NCI-H2196 treated with DMSO at 0.1 percent for 48 hours (cell line): ENCODE results near the gene ZFYVE28.

Experiments
- DNase-seq: peaks from one replicate; lab custom pipeline; 2025; ENCODE audit not compliant: unreplicated experiment; lab: John Stamatoyannopoulos, UW

The ZFYVE28 gene

GRCh38 chr4:2252530-2253091 lies 165.8 kb downstream of the ZFYVE28 start:
- DNase-seq, result no peak

GRCh38 chr4:2251795-2252529 lies 166.5 kb downstream of the ZFYVE28 start:
- DNase-seq, result no peak

GRCh38 chr4:2251073-2251794 lies 167.2 kb downstream of the ZFYVE28 start:
- DNase-seq, result no peak

- no peak for DNase-seq
Measured at GRCh38 chr4:2250357-2251072, 167.9 kb downstream of the ZFYVE28 start.

DNA sequence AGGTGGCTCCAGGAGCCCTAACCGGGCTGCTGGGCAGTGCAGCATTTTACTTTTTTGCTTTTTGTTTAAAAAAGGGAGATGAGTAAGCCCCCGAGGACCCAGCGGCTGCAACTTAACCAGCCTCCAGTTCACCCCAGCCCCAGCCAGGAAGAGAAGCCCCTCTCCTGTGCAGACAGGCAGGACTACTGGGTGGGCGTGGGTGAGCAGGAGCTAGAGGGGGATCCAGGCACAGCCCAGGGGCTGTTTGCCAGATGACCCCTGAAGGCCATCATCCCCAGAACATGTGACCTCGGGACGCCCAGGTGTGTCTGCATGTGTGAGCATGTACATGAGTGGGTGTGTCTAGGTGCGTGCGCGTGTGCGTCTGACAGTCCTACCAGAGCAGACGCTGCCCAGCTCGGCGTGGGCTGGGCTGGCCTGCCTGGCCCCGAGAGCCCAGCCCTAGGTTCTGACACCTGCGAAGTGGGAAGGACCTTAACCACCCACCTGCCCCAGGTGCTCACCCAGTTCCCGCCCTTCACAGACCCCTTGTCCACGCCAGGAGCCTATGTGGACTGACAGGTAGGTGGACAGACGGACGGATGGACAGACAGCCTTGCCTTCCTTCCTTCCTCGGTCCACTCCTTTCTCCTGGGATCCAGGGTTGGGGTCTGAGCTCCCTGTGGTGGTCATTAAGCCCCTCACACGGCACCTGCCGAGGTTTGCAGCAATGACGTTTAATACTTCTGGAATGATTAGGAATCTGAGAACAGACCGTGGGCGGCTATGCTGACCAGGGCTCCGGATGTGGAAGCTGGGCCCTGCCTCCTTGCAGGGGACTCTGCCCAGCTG lies 168.7 kb downstream of the ZFYVE28 start:
- no peak for DNase-seq

DNA sequence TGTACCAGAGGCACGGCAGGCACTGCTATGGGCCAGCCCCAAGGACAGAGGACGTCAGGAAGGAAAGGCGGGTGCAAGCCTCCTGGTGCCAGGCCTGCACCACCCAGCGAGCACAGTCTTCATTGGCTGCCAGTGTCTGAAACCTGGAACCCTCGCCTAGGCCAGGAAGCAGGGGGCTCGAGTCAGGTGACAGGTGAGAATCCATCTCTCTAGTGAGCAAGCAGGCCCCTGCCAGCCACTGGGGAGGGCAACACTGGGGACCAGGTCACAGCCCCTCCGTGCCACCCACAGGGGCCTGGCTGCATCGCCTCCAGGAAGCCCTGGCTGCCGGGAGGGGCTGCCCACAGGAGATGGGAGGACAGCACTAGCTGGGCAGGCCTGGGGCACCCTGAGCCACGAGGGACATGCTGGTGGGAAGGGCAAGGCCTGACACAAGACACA lies 169.6 kb downstream of the ZFYVE28 start:
- DNase-seq, result no peak

DNA sequence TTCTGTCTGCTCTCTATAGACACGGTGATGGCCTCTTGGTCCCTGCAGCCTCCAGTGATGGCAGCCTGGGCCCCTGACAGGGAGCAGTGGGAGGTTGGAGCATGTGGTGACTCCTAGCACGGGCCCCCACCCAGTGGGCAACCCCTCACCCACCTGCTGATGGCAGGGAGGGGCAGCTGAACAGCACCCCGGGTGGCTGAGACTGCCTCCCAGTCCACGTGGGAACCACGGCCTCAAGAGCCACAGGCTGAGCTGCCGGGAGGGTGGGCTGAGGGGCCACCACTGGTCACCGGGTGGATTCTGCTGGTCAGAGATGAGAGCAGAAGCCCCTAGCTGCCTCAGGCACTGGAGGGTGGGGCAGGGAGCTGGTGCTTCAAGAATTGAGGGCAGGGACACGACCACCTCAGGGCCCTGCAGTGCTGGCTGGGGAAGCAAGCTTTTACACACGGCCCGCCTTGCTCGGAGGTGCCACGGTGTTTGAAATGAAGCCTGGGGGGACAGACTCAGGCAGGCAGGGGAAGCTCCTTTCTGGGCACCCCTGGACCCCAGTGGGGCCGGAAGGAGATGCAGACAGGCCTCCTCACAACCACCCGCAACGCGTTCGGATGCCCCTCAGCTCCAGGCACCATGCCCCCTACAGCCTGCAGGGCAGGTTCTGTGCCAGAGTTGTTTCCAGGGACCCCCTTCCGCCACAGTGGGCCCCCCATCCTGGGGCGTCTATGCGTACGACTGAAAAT lies 170.2 kb downstream of the ZFYVE28 start:
- DNase-seq, result no peak

GRCh38 chr4:2247128-2248043 lies 171.1 kb downstream of the ZFYVE28 start:
- no peak for DNase-seq

GRCh38 chr4:2246384-2247127 lies 171.9 kb downstream of the ZFYVE28 start:
- DNase-seq, result no peak

- DNase-seq, result no peak
Measured at GRCh38 chr4:2245787-2246275, 172.6 kb downstream of the ZFYVE28 start.

GRCh38 chr4:2245057-2245786 lies 173.2 kb downstream of the ZFYVE28 start:
- no peak for DNase-seq

DNA sequence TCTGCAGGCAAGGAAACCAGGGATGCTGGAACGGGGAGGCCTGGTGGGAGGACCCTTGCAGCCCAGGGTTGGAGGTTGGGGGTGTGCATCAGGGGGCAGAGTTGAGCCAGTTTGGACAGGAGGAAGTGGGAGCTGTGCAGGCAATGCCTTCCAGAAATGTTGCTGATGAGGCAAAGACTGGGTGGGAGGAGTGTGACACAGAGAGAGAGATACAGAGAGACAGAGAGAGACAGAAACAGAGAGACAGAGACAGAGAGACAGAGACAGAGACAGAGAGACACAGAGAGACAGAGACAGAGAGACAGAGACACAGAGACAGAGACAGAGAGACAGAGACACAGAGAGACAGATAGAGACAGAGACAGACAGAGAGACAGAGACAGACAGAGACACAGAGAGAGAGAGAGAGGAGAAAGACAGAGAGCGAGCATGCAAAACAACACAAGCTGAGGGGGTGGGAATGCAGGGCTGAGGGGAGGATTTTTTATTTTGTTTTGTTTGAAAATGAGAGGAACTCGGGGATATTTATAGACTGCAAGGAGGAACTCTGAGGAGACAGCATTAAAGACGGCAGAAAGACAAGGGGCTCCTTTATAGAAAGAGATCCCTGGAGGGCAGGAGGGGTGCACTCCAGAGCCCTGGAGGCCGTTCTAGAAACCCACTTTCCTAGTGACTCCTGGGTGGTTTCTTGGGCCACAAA lies 174.6 kb downstream of the ZFYVE28 start:
- no peak for DNase-seq

DNA sequence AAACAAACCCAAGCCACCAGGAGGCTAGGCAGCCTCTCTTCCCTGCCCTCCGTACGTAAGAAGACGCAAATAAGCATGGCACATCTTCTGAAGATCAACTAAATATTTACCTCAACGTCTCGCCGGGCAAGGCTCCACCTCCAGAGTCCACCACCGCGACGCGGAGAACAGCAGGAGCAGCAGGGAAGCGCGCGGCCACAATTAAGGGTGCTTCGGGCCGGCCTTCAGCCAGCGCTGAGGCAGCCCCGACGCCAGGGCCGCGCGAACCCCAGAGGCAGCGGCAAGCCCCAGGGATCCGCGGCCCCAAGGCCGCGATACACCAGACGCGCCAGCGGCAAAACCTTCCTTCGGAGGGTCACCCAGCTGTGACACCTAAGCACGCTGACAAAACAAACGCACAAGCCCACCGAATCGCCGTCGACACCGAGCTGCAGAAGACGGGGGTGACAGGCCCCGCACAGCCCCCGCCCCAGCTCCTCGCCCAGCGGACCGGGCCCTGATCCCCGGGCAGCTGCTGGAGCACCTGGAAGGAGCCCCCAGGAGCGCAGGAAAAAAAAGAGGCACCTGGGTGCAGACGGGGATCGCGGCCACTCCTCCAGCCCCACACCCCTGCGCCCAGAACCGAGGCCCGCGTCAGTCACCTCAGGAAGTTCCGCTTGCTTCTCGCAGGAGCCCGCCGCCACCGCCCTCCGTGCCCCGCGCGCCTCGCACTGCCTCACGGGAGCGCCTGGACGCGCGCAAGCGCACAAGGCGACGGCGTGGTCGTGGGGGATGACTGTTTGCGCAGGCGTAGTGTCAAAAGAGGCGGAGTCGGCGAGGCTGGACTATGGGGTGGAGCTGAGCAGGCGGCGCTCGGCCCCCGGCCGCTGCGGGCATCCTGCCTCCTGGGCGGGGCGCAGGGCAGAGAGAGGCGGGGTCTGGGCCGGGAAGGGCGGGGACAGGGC lies 176.8 kb downstream of the ZFYVE28 start, which contains the start of the genes HAUS3 and POLN:
Gene HAUS3 (minus strand): TSS at position 712 of the 944 bp plus-strand sequence. CDS start 1,175 bp downstream, outside the sequence.
Gene POLN (minus strand): TSS at position 712 of the 944 bp plus-strand sequence. CDS start 12,890 bp downstream, outside the sequence.
- DNase-seq, result peak; percentile 87

DNA sequence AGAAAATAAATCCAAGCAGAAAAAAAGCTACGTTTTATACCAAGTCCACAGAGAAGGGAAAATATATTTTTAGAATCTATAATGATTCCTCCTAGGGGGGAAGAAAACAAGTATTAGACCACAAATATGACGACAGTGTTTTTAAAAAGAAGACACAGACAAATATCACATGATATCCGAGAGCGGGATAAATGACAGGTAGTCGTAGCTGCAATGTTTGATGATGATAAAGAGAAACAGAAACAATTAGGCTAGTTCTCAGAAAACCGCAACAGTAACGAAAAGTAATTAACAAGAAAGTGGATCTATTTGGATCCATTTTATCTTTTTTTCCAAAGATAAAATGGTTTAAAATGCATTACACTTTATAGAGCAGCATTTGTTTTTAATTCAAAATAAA lies 177.4 kb downstream of the ZFYVE28 start:
- no peak for DNase-seq

- no peak for DNase-seq
Measured at GRCh38 chr4:2236944-2237666, 181.3 kb downstream of the ZFYVE28 start.
